G401 (cell line): ENCODE measurements around the gene LTB4R. TPM values are rescaled to one million over a fixed set of nuclear protein-coding genes. Genes with fewer than 3 reads are reported as not detected.
"Not testable (repeated sequence)": the region's sequence is repeated elsewhere in the genome, so short reads cannot be mapped to it uniquely, and the experiment has no call there.

Experiments
- DNase-seq: peaks from one replicate; pipeline ENCODE4 v3.0.0-alpha.2; 2015; ENCODE audit warnings: low spot score
- in situ Hi-C: cut with HindIII; loops from 2 replicates; pipeline ENCODE4 v1.10.0; 2016; ENCODE audit warnings: low sequenced_read_pairs, mixed read lengths
- total RNA-seq: library from RNA; depleted of rRNA; stranded (reverse); fragments of >200 nt; shearing (Covaris generic); gene quantifications from 2 replicates; pipeline ENCODE4 v1.2.3, GENCODE V29; 2014

The LTB4R gene
- total RNA-seq, 1 experiment from 2014 or later, result 1.6 TPM

- in situ Hi-C loops, result no loop called here
- no peak for DNase-seq
Observed at GRCh38 chr14:24315807-24316596, 4.7 kb downstream of the LTB4R start.

- in situ Hi-C loops, result no loop called here
- DNase-seq, result no peak
Observed at GRCh38 chr14:24316597-24316950, 5.3 kb downstream of the LTB4R start.

GRCh38 chr14:24317141-24317928 is 6.0 kb downstream of the LTB4R start:
- in situ Hi-C loops, result no loop called here
- DNase-seq, result no peak

- in situ Hi-C loops, result no loop called here
- DNase-seq, result no peak
Observed at GRCh38 chr14:24321212-24321975, 10.1 kb downstream of the LTB4R start.

- no peak for DNase-seq
- in situ Hi-C loops, result no loop called here
Observed at GRCh38 chr14:24322672-24323071, 11.4 kb downstream of the LTB4R start.

GRCh38 chr14:24323341-24323740 is 12.0 kb downstream of the LTB4R start:
- in situ Hi-C loops, result no loop called here
- DNase-seq, result no peak

GRCh38 chr14:24324024-24324423 is 12.7 kb downstream of the LTB4R start:
- no peak for DNase-seq
- in situ Hi-C loops, result no loop called here

GRCh38 chr14:24325041-24325530 is 13.8 kb downstream of the LTB4R start:
- in situ Hi-C loops, result no loop called here
- DNase-seq, result no peak

GRCh38 chr14:24325963-24326362 is 14.7 kb downstream of the LTB4R start:
- DNase-seq, result no peak
- in situ Hi-C loops, result no loop called here

- in situ Hi-C loops, result no loop called here
- DNase-seq, result no peak
Observed at GRCh38 chr14:24327303-24327702, 16.0 kb downstream of the LTB4R start.

GRCh38 chr14:24327914-24328313 is 16.6 kb downstream of the LTB4R start:
- DNase-seq, result peak; percentile 61
- in situ Hi-C loops, result not testable (repeated sequence)

GRCh38 chr14:24329073-24329663 is 17.9 kb downstream of the LTB4R start:
- no peak for DNase-seq
- in situ Hi-C loops, result no loop called here

GRCh38 chr14:24329736-24330135 is 18.4 kb downstream of the LTB4R start:
- in situ Hi-C loops, result no loop called here
- no peak for DNase-seq

- in situ Hi-C loops, result no loop called here
- no peak for DNase-seq
Observed at GRCh38 chr14:24330973-24331674, 19.8 kb downstream of the LTB4R start.

GRCh38 chr14:24331731-24332267 is 20.5 kb downstream of the LTB4R start:
- in situ Hi-C loops, result no loop called here
- DNase-seq, result no peak

- in situ Hi-C loops, result no loop called here
- peak; percentile 51 for DNase-seq
Observed at GRCh38 chr14:24332268-24332993, 21.1 kb downstream of the LTB4R start.

GRCh38 chr14:24334431-24335291 is 23.4 kb downstream of the LTB4R start, which contains the start of gene ADCY4:
Gene ADCY4 (minus strand): TSS chr14:24335071. CDS start chr14:24334652, 419 bp downstream.
- in situ Hi-C loops, result loop anchor here (5.0 kb wide), 1 partner anchor 88 kb away; no protein-coding TSS in a partner anchor
- DNase-seq, result no peak
